ENCODE results near the gene KCNK18. TPM values are rescaled to one million over a fixed set of nuclear protein-coding genes. Genes with fewer than 3 reads are reported as not detected.

Gene KCNK18
- total and polyA plus RNA-seq, 3 experiments from 2014 or later = not detected

DNA sequence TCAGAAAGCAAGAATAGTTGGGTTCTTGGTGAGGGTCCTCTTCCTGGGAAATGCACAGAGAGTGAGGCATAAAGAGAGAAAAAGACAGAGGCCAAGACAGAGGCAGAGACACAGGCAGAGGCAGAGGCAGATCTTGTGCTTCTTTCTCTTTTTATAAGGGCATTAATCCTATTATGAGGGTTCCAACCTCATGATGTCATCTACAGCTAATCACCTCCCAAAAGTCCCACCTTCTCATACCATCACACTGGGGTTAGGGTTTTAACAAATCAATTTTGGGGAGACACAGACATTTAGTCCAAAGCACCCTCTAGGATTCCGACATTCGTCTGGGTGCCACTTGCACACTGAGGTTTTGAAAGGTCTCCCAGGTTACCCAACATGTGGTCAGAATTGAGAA lies 17.8 kb downstream of the KCNK18 start:
- no peak for DNase-seq
- H3K9me3 ChIP-seq (ENCODE audit: low read length) = no peaks in the 10 kb centered on the region
- Mint-ChIP-seq H3K4me3 (peak overlapping the region in 5 of 7 donors; percentile 3 to 70 (median 43)), H3K9me3 (peaks cover 10 to 13% (median 12%) of the 10 kb centered on the region in 5 donors), H3K27ac (no peak overlapping the region), H3K4me1 (peaks cover 0 to 18% (median 5%) of the 10 kb centered on the region in 3 donors), H3K36me3 (peaks cover 0 to 1% (median 0%) of the 10 kb centered on the region in 3 donors), H3K27me3 (peaks cover 25 to 38% of the 10 kb centered on the region in 2 donors)
- peaks cover 7% of the 10 kb centered on the region for H3K4me1 ChIP-seq (ENCODE audit: insufficient read depth, low read length)
- no peaks in the 10 kb centered on the region for H3K36me3 ChIP-seq (ENCODE audit: insufficient read depth, low read length)
- no peak overlapping the region for H3K4me3 ChIP-seq (ENCODE audit: low read length)
- no peak overlapping the region for H3K27ac ChIP-seq (ENCODE audit: low read depth, low read length)
- ChIA-PET POLR2A (no interaction called here), CTCF (interaction anchor here (1.1 to 2.4 kb wide), 2 partner anchors 40 to 1025 kb away, joined by 3 to 10 read pairs; no protein-coding TSS in a partner anchor)
- peaks cover 9% of the 10 kb centered on the region for H3K27me3 ChIP-seq (ENCODE audit: insufficient read depth, low read length, poor library complexity, severe bottlenecking)

- CTCF ChIA-PET = interaction anchor here (1.0 to 2.4 kb wide), 38 partner anchors 8 to 1027 kb away, joined by 3 to 27 read pairs (median 6); no protein-coding TSS in a partner anchor
- peaks cover 10 to 13% (median 12%) of the 10 kb centered on the region in 5 donors for H3K9me3 Mint-ChIP-seq
Measured at GRCh38 chr10:117216028-117216427, 18.7 kb downstream of the KCNK18 start.

DNA sequence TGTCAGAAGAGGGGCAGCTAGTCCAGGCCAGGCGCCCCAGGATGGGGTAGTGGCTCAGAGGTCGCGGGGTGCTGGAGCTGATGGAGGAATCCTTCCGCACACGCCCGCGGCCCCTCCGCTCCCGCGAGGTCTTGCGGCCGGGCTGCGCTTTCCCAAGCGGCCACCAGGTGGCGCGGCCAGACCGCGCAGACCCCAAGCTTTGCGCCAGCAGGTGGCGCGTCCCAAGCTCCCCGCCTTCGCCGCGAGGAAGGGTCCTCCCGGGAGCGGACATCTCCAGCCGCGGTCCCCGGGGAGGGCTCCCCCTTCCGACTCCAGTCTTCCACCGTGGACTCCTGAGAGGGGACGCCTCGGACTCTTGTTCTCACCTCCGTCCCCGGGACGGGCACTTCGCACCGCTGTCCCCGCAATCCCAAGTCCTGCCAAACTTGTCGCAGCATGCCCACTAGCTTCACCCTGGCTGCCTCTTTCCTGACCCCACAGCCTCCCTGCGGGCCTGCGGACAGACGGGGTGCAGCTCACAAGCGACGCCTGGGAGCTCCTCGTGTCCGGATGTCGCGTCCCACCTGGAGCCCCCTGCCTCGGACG lies 19.4 kb downstream of the KCNK18 start:
- Mint-ChIP-seq H3K27me3 (peaks cover 15 to 31% of the 10 kb centered on the region in 2 donors), H3K36me3 (no peaks in the 10 kb centered on the region), H3K27ac (no peak overlapping the region), H3K4me1 (peaks cover 0 to 18% (median 5%) of the 10 kb centered on the region in 3 donors), H3K9me3 (peaks cover 3 to 11% (median 8%) of the 10 kb centered on the region in 5 donors), H3K4me3 (peak overlapping the region; percentile 26 to 84 (median 72))
- peaks cover 7% of the 10 kb centered on the region for H3K4me1 ChIP-seq (ENCODE audit: insufficient read depth, low read length)
- no peak overlapping the region for H3K27ac ChIP-seq (ENCODE audit: low read depth, low read length)
- no peaks in the 10 kb centered on the region for H3K9me3 ChIP-seq (ENCODE audit: low read length)
- no peaks in the 10 kb centered on the region for H3K36me3 ChIP-seq (ENCODE audit: insufficient read depth, low read length)
- DNase-seq = peak; percentile 53 to 74 (median 60)
- H3K27me3 ChIP-seq (ENCODE audit: insufficient read depth, low read length, poor library complexity, severe bottlenecking) = peaks cover 9% of the 10 kb centered on the region
- POLR2A ChIA-PET = interaction anchor here (0.8 kb wide), 1 partner anchor 72 kb away, joined by 3 read pairs; no protein-coding TSS in a partner anchor
- peak overlapping the region; percentile 63 for H3K4me3 ChIP-seq (ENCODE audit: low read length)
- CTCF ChIA-PET = interaction anchor here (0.7 to 2.4 kb wide), 47 partner anchors 8 to 1243 kb away, joined by 3 to 27 read pairs (median 5); no protein-coding TSS in a partner anchor

More at GRCh38 chr10:117216028-117216427, 18.7 kb downstream of the KCNK18 start:
- Histone ChIP-seq H3K36me3 (ENCODE audit: insufficient read depth, low read length) (no peaks in the 10 kb centered on the region), H3K4me1 (ENCODE audit: insufficient read depth, low read length) (peaks cover 7% of the 10 kb centered on the region), H3K27me3 (ENCODE audit: insufficient read depth, low read length, poor library complexity, severe bottlenecking) (peaks cover 9% of the 10 kb centered on the region), H3K4me3 (ENCODE audit: low read length) (no peak overlapping the region), H3K9me3 (ENCODE audit: low read length) (no peaks in the 10 kb centered on the region), H3K27ac (ENCODE audit: low read depth, low read length) (no peak overlapping the region)
- peaks cover 0 to 18% (median 5%) of the 10 kb centered on the region in 3 donors for H3K4me1 Mint-ChIP-seq
- peak overlapping the region in 4 of 7 donors; percentile 36 to 84 (median 75) for H3K4me3 Mint-ChIP-seq
- POLR2A ChIA-PET = interaction anchor here (0.8 kb wide), 1 partner anchor 71 kb away, joined by 3 read pairs; no protein-coding TSS in a partner anchor
- DNase-seq = no peak
- peaks cover 0 to 1% (median 0%) of the 10 kb centered on the region in 3 donors for H3K36me3 Mint-ChIP-seq
- H3K27ac Mint-ChIP-seq = no peak overlapping the region
- H3K27me3 Mint-ChIP-seq = peaks cover 19 to 31% of the 10 kb centered on the region in 2 donors

DNA sequence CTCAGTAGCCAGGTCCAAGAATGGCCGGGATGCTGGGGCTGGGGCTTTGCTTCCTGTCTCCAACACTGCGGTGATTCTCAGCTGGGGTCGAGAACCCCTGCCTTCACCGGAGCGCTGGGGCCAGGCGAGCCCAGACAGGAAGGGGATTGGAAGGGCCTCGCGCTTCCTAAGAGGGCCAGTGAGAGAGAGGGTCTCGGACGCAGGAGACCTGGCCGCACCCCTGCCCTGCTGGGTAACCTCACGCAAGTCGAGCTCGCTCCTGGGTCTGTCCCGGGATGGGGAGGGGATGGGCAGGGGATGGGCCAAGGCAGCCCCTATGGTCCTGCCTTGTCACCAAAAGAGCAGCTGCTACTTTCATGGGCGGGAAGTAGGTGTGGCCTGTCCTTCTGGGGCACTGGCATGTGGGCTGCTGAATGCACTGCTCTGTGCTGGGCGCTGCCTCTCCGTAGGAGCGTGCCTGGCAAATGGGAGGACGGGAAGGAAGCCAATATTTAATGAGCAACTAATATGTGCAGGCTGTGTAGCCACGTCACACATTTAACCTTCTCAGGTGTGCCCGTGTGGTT lies 20.0 kb downstream of the KCNK18 start:
- Histone ChIP-seq H3K36me3 (ENCODE audit: insufficient read depth, low read length) (no peaks in the 10 kb centered on the region), H3K4me3 (ENCODE audit: low read length) (peak overlapping the region; percentile 63), H3K27me3 (ENCODE audit: insufficient read depth, low read length, poor library complexity, severe bottlenecking) (peaks cover 9% of the 10 kb centered on the region), H3K9me3 (ENCODE audit: low read length) (no peaks in the 10 kb centered on the region), H3K27ac (ENCODE audit: low read depth, low read length) (no peak overlapping the region), H3K4me1 (ENCODE audit: insufficient read depth, low read length) (peaks cover 7% of the 10 kb centered on the region)
- H3K4me3 Mint-ChIP-seq = peak overlapping the region; percentile 26 to 84 (median 72)
- peaks cover 0 to 18% (median 5%) of the 10 kb centered on the region in 3 donors for H3K4me1 Mint-ChIP-seq
- ChIA-PET CTCF (interaction anchor here (0.7 to 2.4 kb wide), 46 partner anchors 9 to 1242 kb away, joined by 3 to 27 read pairs (median 5); no protein-coding TSS in a partner anchor), POLR2A (no interaction called here)
- no peaks in the 10 kb centered on the region for H3K36me3 Mint-ChIP-seq
- no peak for DNase-seq
- peaks cover 15 to 35% of the 10 kb centered on the region in 2 donors for H3K27me3 Mint-ChIP-seq
- H3K27ac Mint-ChIP-seq = no peak overlapping the region
- peaks cover 0 to 6% (median 2%) of the 10 kb centered on the region in 5 donors for H3K9me3 Mint-ChIP-seq

- Mint-ChIP-seq H3K27me3 (peaks cover 14 to 39% of the 10 kb centered on the region in 2 donors), H3K27ac (no peak overlapping the region), H3K9me3 (no peaks in the 10 kb centered on the region), H3K4me3 (no peak overlapping the region), H3K4me1 (peaks cover 0 to 18% (median 5%) of the 10 kb centered on the region in 3 donors), H3K36me3 (no peaks in the 10 kb centered on the region)
- Histone ChIP-seq H3K27me3 (ENCODE audit: insufficient read depth, low read length, poor library complexity, severe bottlenecking) (peaks cover 9% of the 10 kb centered on the region), H3K36me3 (ENCODE audit: insufficient read depth, low read length) (no peaks in the 10 kb centered on the region), H3K9me3 (ENCODE audit: low read length) (no peaks in the 10 kb centered on the region), H3K27ac (ENCODE audit: low read depth, low read length) (no peak overlapping the region), H3K4me3 (ENCODE audit: low read length) (no peak overlapping the region), H3K4me1 (ENCODE audit: insufficient read depth, low read length) (peaks cover 7% of the 10 kb centered on the region)
- POLR2A ChIA-PET = no interaction called here
- CTCF ChIA-PET = interaction anchor here (0.8 to 1.3 kb wide), 2 partner anchors 44 to 209 kb away, joined by 3 to 5 read pairs; no protein-coding TSS in a partner anchor
- DNase-seq = no peak
Measured at GRCh38 chr10:117218654-117219053, 21.4 kb downstream of the KCNK18 start.

DNA sequence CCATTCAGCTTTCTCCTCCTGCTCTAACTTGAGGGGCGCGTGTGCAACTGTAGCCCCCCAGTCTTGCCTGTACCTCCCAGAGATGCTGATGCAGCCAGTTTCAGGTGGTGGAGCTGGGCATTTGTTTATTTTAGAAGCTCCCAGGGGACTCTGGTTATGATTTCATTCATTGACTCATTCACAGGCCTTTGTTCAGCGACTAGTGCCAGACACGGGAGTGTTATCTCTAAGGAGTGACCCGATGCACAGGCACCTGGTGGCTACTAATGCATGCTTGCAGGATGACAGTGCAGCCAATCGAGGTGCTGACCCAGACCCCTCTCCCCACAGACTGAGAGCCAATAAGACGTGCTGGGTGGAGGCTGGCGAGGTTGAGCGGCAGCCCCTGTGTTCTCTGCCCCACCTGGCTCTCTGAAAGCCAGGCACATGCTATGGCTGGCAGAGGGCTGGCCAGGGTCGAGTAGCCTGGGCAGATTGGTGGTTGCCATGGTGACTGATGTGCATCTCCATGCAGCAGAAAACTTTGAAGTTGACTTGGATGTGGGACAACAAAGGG lies 23.9 kb downstream of the KCNK18 start:
- H3K4me1 Mint-ChIP-seq = peaks cover 0 to 17% (median 5%) of the 10 kb centered on the region in 3 donors
- no peak overlapping the region for H3K27ac Mint-ChIP-seq
- no peak overlapping the region for H3K4me3 Mint-ChIP-seq
- Histone ChIP-seq H3K4me1 (ENCODE audit: insufficient read depth, low read length) (peaks cover 7% of the 10 kb centered on the region), H3K36me3 (ENCODE audit: insufficient read depth, low read length) (no peaks in the 10 kb centered on the region), H3K4me3 (ENCODE audit: low read length) (no peak overlapping the region), H3K9me3 (ENCODE audit: low read length) (no peaks in the 10 kb centered on the region), H3K27ac (ENCODE audit: low read depth, low read length) (no peak overlapping the region), H3K27me3 (ENCODE audit: insufficient read depth, low read length, poor library complexity, severe bottlenecking) (peaks cover 2% of the 10 kb centered on the region)
- no peaks in the 10 kb centered on the region for H3K9me3 Mint-ChIP-seq
- DNase-seq = no peak
- H3K27me3 Mint-ChIP-seq = peaks cover 12 to 21% of the 10 kb centered on the region in 2 donors
- ChIA-PET CTCF (interaction anchor here (1.3 kb wide), 1 partner anchor 222 kb away, joined by 3 read pairs; no protein-coding TSS in a partner anchor), POLR2A (no interaction called here)
- H3K36me3 Mint-ChIP-seq = no peaks in the 10 kb centered on the region

- Mint-ChIP-seq H3K27ac (no peak overlapping the region), H3K27me3 (peaks cover 18% of the 10 kb centered on the region in 2 donors), H3K9me3 (no peaks in the 10 kb centered on the region), H3K4me1 (peaks cover 0 to 5% (median 0%) of the 10 kb centered on the region in 3 donors), H3K4me3 (no peak overlapping the region), H3K36me3 (no peaks in the 10 kb centered on the region)
- ChIA-PET POLR2A (no interaction called here), CTCF (interaction anchor here (1.0 to 1.6 kb wide), 2 partner anchors 41 to 227 kb away, joined by 3 read pairs; no protein-coding TSS in a partner anchor)
- H3K9me3 ChIP-seq (ENCODE audit: low read length) = no peaks in the 10 kb centered on the region
- no peak overlapping the region for H3K27ac ChIP-seq (ENCODE audit: low read depth, low read length)
- no peaks in the 10 kb centered on the region for H3K4me1 ChIP-seq (ENCODE audit: insufficient read depth, low read length)
- no peak overlapping the region for H3K4me3 ChIP-seq (ENCODE audit: low read length)
- H3K27me3 ChIP-seq (ENCODE audit: insufficient read depth, low read length, poor library complexity, severe bottlenecking) = no peaks in the 10 kb centered on the region
- no peak for DNase-seq
- H3K36me3 ChIP-seq (ENCODE audit: insufficient read depth, low read length) = no peaks in the 10 kb centered on the region
Measured at GRCh38 chr10:117222552-117222951, 25.3 kb downstream of the KCNK18 start.

Data from CD8-positive, alpha-beta memory T cell (primary cell).